AG09309 (cell line): ENCODE results near the gene CDH16.
A peak's percentile ranks its signal among the peaks of the same experiment; 100 is the strongest.

Experiments used
- DNase-seq: peaks from one replicate; pipeline ENCODE4 v3.0.0-alpha.2; 2010; ENCODE audit warnings: low read depth
- H3K4me3 ChIP-seq: 2 replicates; pipeline ENCODE4 v1.5.1; 2011; ENCODE audit warnings: mild to moderate bottlenecking, low read depth, low read length, moderate library complexity; ENCODE audit not compliant: control insufficient read depth
- TF ChIP-seq, protein P1 (sequence below): IDR thresholded peaks from 2 replicates; pipeline ENCODE4 v1.5.1; 2011; ENCODE audit warnings: mild to moderate bottlenecking, low read depth, low read length, inconsistent platforms; ENCODE audit not compliant: insufficient read depth, control insufficient read depth; ENCODE audit errors: missing control alignments

Gene CDH16

DNA sequence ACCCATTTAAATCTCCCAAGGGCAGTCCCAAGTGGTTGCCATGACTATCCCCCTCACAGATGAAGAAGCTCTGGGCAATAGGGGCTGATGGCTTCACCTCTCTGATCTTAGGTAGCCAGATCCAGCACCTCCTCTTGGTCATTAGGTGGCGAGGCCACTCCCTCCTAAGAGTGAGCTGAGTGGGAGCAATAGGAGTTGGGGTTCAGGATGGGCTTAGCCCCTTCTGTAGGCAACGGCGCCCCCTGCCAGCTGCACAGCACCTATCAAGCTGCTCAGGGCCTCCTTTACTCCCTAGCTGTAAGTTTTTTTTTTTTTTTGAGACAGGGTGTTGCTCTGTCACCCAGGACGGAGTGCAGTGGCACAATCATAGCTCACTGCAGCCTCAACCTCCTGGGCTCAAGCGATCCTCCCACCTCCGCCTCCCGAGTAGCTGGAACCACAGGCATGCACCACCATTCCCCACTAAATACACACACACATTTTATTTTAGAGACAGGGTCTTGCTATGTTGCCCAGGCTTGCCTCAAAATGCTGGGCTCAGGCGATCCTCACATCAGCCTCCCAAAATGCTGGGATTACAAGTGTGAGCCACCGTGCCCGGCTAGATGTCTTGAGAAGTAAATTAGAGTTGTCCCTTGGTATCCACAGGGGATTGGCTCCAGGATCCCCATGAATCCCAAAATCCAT is 10.2 kb upstream of the CDH16 start:
- TF ChIP-seq, protein P1, sequence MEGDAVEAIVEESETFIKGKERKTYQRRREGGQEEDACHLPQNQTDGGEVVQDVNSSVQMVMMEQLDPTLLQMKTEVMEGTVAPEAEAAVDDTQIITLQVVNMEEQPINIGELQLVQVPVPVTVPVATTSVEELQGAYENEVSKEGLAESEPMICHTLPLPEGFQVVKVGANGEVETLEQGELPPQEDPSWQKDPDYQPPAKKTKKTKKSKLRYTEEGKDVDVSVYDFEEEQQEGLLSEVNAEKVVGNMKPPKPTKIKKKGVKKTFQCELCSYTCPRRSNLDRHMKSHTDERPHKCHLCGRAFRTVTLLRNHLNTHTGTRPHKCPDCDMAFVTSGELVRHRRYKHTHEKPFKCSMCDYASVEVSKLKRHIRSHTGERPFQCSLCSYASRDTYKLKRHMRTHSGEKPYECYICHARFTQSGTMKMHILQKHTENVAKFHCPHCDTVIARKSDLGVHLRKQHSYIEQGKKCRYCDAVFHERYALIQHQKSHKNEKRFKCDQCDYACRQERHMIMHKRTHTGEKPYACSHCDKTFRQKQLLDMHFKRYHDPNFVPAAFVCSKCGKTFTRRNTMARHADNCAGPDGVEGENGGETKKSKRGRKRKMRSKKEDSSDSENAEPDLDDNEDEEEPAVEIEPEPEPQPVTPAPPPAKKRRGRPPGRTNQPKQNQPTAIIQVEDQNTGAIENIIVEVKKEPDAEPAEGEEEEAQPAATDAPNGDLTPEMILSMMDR = peak; percentile 50
- DNase-seq = no peak

DNA sequence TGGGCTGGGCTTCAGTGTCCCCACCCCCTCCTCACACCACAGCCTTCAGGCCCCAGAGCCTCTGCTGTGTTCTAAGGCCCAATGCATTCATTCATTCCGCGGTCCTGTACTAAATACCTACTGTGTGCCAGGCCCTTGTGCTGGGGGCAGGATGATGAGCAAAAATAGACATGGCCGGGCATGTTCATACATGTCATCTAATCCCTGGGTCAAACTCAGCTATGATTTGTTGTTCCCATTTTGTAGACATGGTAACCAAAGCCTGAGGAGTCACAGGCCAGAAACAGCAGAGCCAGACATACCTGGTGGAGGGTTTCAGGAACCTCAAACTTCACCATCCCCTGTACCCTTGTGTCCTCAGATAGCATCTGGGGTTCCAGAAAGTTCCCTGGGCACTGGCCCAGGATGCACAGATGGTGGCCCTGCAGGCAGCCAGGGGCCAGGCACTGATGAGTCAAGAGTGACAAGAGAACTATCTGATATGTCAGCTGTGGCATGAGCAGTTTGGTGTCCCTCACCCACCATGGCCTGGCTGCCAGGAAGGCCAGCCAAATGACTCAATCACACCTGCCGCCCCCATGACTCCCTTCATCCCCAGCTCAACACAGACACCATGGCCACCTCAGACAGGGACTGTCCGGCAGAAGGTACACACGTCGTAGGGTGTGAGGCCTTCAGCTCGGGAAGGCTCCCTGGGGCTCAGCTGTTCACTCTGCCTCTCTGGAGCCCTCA is 9.4 kb upstream of the CDH16 start:
- no peak overlapping the region for H3K4me3 ChIP-seq
- no peak for DNase-seq
- TF ChIP-seq, protein P1 = no peak

More for the DNA sequence above, 10.2 kb upstream of the CDH16 start:
- no peak overlapping the region for H3K4me3 ChIP-seq

DNA sequence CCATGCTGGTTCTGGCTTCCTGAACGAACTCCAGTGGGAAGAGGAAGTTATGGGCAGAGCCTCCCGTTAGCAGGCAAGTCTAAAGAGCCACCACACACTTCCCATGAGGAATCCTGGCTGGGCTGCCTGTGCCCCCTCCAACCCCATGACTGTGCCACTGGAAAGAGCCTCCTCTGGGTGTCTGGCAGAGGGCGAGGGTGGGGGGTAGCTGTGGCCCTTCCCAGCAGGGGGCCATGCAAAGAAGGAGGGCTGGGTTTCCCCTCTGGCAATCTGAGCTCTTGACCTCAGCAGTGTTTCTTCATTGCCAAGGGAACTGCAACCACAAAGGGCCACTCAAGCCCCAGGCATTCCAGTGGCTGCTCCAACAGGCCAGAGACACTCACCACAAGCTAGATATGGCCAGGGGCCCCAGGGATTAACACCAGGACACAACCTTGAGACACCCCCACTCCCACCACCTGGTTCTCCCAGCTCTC is 8.3 kb upstream of the CDH16 start:
- DNase-seq = peak; percentile 55
- no peak overlapping the region for H3K4me3 ChIP-seq
- TF ChIP-seq, protein P1 = no peak

DNA sequence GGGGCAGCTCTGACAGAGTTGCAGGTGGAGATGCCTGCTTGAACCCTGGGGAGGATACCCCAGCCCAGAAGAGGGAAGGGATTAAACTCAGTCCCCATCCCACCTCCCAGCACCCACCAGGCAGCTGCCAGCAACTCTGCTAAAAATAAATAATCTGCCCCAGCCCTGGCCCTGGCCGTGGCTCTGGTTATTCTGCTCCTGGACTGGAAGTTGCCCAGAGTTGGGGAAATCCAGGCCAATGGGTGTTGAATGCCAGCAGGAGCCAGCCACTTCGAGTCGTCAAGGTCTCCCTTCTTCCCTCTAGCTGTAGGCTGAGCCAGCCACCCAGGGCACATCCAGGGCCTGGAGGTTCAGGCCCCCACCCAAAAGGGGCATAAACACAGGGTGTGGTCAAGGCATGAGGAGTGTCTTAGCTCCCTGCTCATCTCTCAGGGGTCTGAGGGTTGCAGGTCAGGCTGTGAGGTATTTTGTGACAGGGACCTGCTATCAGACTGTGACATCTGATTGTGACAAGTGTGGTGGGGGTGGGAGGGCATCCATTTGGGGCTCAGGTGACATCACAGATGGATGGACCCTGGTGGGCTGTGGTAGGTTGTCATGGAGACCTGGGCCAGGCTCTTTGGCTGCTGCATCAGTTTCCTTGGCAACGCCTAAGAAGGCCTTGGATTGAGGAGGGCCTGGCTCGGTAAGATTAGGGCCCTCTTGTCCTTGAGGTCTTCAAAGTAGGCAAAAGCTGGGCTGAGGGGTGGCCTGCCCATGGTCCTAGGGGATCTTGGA is 7.7 kb upstream of the CDH16 start:
- H3K4me3 ChIP-seq = no peak overlapping the region
- DNase-seq = no peak
- TF ChIP-seq, protein P1 = no peak

DNA sequence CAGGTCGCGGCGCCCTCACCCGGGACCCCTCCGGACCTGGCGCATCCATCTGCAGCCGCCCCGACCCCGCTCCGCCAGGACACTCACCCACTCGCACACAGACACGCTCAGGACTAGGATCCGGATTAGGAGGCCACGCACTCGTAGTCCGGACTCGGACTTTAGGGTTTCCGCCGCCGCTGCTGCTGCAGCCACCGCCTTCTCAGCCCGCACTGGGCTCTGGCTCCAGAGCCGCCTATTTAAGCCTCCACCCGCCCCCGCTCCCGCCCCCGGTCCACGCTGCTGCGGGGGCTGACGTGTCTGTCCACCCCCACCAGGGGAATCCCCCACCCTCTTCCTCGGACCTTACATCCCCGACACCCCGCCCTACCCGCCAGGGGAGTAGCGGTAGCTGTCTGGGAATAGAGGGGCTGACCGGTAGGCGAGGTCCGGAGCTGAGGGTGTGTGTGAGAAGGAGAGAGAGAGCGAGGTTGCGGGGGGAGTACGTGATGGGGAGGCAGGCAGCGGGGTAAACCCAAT is 6.7 kb upstream of the CDH16 start, which contains the start of gene RRAD:
Gene RRAD, minus strand, starts transcription at position 214 of the 519 bp plus-strand sequence. CDS start 356 bp downstream, outside the sequence.
- no peak for DNase-seq
- peak within 1 kb of the TSS; percentile 32 for H3K4me3 ChIP-seq

More for the DNA sequence above, 6.7 kb upstream of the CDH16 start, which contains the start of gene RRAD:
- TF ChIP-seq, protein P1 = no peak
